Activated naive CD8-positive, alpha-beta T cell treated with anti-CD3 and anti-CD28 coated beads, Interleukin-2, amount 50 U/mL, for 24 hours (primary cell): ENCODE results near the gene CPTP.

Experiments
- ATAC-seq: fragments of 150-1000 bp; cut with Tn5 transposase; one replicate; pipeline ENCODE4 v1.10.0; 2021
- DNase-seq: peaks from one replicate; pipeline ENCODE4 v3.0.0; 2021
- H3K27ac Mint-ChIP-seq: one replicate; pipeline ENCODE4 v1.8.0; 2021; ENCODE audit warnings: mild to moderate bottlenecking, mixed read lengths
- H3K27me3 Mint-ChIP-seq: one replicate; pipeline ENCODE4 v1.8.0; 2021; ENCODE audit warnings: mixed read lengths
- H3K36me3 Mint-ChIP-seq: one replicate; pipeline ENCODE4 v1.8.0; 2021; ENCODE audit warnings: low read depth, mixed read lengths
- H3K4me1 Mint-ChIP-seq: one replicate; pipeline ENCODE4 v1.8.0; 2021; ENCODE audit warnings: mixed read lengths
- H3K4me3 Mint-ChIP-seq: one replicate; pipeline ENCODE4 v1.8.0; 2021; ENCODE audit warnings: mild to moderate bottlenecking, moderate library complexity, mixed read lengths
- H3K9me3 Mint-ChIP-seq: one replicate; pipeline ENCODE4 v1.8.0; 2021; ENCODE audit warnings: mixed read lengths

Gene CPTP

GRCh38 chr1:1348420-1349255 lies 24.0 kb downstream of the CPTP start:
- Mint-ChIP-seq H3K4me3 (peak overlapping the region; percentile 77), H3K9me3 (no peaks in the 10 kb centered on the region), H3K36me3 (no peaks in the 10 kb centered on the region), H3K27ac (peak overlapping the region; percentile 31), H3K27me3 (peaks cover 12% of the 10 kb centered on the region), H3K4me1 (peaks cover 23% of the 10 kb centered on the region)
- ATAC-seq, result peak; percentile 9
- no peak for DNase-seq

DNA sequence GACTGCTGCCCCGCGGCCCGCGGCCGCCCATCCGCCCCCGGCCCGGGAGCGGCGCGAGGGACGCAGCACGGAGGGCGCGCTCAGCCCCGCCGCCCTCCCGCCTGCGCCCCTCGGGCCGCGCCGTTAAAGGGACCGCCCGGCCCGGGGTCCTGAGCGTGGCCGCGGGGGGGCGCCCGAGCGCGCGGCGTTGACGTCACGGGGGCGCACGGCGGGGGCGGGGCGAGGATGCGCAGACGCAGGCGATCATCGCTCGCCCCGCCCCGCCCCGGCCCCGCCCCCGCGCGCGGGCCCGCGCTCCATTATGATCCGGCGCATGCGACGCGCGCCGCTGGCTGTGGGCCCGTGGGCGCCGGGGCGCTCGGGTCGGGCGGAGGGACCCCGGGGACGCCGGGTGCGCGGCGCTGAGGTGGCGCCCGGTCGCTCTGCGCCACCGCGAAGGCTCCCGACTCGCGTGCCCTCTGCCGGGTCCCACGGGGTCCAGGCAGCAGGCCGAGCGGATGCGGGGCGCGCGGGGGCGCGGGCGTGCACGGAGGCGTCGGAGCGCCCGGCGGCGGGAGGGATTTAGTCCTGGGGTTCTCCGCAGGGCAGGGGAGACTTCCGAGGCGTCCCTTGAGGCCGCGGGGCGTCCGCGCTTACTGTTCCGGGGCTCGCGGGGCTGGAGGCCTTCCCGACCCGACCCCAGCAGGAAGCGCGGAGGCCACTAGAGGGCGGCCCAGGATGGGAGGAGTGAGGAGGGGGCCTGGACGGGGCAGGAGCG lies 24.8 kb downstream of the CPTP start, which contains the start of gene DVL1:
Gene DVL1 (minus strand): TSS at position 163 of the 757 bp plus-strand sequence. CDS start 353 bp downstream, outside the sequence.
- H3K27me3 Mint-ChIP-seq, result peaks cover 19% of the 10 kb centered on the region
- ATAC-seq, result peak; percentile 55
- H3K9me3 Mint-ChIP-seq, result no peaks in the 10 kb centered on the region
- no peaks in the 10 kb centered on the region for H3K36me3 Mint-ChIP-seq
- peak within 1 kb of the TSS; percentile 31 for H3K27ac Mint-ChIP-seq
- peaks cover 25% of the 10 kb centered on the region for H3K4me1 Mint-ChIP-seq
- H3K4me3 Mint-ChIP-seq, result peak within 1 kb of the TSS; percentile 77
- peak; percentile 78 for DNase-seq

DNA sequence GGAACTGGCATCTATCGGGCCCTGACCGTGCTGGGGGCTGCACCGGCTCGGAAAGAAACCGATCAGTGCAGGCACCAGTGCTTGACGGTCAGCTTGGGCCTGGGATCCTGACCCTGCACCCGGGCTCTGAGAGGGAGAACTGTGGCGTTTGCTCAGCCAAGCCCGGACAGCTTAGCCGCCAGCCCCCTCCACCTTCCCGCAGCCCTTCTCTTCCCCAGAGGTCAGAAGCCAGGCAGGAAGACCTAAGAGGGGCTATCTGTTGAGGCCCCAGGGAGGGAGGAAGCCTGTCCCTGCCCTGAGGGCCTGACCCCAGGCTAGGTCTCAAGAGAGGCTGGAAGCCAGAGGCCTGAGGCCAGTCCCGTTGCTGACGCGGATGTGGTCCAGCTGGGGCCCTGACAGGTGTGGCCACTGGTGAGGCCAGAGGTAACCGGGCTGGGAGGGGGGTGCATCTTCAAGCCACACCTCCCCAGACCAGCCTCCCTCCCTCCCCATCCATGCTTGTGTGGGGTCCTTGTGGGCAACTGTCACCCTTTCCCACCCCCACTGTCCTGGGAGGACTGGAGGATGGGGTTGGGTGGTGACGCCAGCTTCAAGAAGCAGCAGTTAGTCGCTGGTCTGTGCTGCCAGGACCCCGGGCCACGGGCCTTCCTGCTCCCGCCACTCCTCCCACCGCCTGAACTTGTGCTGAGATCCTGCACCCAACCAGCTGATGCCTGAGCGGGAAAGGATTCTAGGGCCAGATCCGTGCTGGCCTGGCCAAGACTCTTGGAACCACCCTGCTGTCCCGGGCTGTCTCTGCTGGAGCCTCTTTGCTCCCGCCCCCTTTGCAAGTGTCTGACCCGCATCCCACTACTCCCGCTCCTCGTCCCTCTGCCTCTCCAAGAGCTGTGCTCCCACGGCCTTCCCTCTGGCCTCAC lies 27.2 kb downstream of the CPTP start:
- Mint-ChIP-seq H3K36me3 (no peaks in the 10 kb centered on the region), H3K27ac (peak overlapping the region; percentile 42), H3K4me1 (peaks cover 20% of the 10 kb centered on the region), H3K9me3 (no peaks in the 10 kb centered on the region), H3K4me3 (peak overlapping the region; percentile 57), H3K27me3 (peaks cover 20% of the 10 kb centered on the region)
- no peak for ATAC-seq
- DNase-seq, result no peak

DNA sequence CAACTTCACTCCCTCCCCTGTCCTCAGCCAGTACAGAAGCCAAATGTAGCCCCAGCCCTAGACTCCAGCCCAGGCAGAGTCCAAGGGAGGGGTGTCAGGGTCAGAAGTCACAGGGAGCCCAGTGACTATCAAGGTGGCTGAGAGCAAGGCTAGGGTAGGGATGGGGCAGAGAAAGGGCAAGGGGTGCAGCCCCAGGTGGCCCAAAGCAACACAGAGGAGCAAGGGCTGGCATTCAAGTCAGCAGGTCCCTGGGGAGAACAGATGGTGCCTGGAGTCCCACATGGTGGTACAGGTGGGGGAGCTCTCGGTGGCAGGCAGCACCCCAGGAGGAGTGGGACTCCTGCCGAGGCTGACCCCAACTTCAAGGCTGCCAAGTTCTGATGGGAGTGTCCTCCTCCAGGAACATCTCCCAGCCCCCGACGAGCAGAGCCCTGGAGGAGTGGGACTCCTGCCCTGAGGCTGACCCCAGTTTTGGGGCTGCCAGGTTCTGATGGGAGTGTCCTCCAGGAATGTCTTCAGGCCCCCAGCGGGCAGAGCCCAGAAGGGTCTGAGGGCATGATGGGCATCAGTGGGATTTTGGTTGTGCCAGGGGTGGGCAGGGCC lies 28.3 kb downstream of the CPTP start:
- DNase-seq (no peak), ATAC-seq (no peak)
- Mint-ChIP-seq H3K4me3 (no peak overlapping the region), H3K27ac (no peak overlapping the region), H3K27me3 (peaks cover 20% of the 10 kb centered on the region), H3K4me1 (peaks cover 11% of the 10 kb centered on the region), H3K36me3 (no peaks in the 10 kb centered on the region), H3K9me3 (no peaks in the 10 kb centered on the region)

GRCh38 chr1:1353389-1354151 lies 29.0 kb downstream of the CPTP start:
- H3K36me3 Mint-ChIP-seq, result no peaks in the 10 kb centered on the region
- H3K9me3 Mint-ChIP-seq, result no peaks in the 10 kb centered on the region
- no peak overlapping the region for H3K27ac Mint-ChIP-seq
- DNase-seq (no peak), ATAC-seq (no peak)
- H3K4me1 Mint-ChIP-seq, result peaks cover 15% of the 10 kb centered on the region
- H3K4me3 Mint-ChIP-seq, result no peak overlapping the region
- H3K27me3 Mint-ChIP-seq, result peaks cover 20% of the 10 kb centered on the region

- no peak for ATAC-seq
- peaks cover 24% of the 10 kb centered on the region for H3K27me3 Mint-ChIP-seq
- H3K4me3 Mint-ChIP-seq, result no peak overlapping the region
- DNase-seq, result no peak
- no peaks in the 10 kb centered on the region for H3K9me3 Mint-ChIP-seq
- no peaks in the 10 kb centered on the region for H3K36me3 Mint-ChIP-seq
- H3K27ac Mint-ChIP-seq, result no peak overlapping the region
- H3K4me1 Mint-ChIP-seq, result peaks cover 23% of the 10 kb centered on the region
Observed at GRCh38 chr1:1354271-1355247, 30.0 kb downstream of the CPTP start.

- ATAC-seq (peak; percentile 26), DNase-seq (no peak)
- Mint-ChIP-seq H3K27me3 (peaks cover 24% of the 10 kb centered on the region), H3K36me3 (no peaks in the 10 kb centered on the region), H3K27ac (no peak overlapping the region), H3K4me1 (peaks cover 23% of the 10 kb centered on the region), H3K4me3 (no peak overlapping the region), H3K9me3 (no peaks in the 10 kb centered on the region)
Observed at GRCh38 chr1:1355416-1355815, 30.8 kb downstream of the CPTP start.

DNA sequence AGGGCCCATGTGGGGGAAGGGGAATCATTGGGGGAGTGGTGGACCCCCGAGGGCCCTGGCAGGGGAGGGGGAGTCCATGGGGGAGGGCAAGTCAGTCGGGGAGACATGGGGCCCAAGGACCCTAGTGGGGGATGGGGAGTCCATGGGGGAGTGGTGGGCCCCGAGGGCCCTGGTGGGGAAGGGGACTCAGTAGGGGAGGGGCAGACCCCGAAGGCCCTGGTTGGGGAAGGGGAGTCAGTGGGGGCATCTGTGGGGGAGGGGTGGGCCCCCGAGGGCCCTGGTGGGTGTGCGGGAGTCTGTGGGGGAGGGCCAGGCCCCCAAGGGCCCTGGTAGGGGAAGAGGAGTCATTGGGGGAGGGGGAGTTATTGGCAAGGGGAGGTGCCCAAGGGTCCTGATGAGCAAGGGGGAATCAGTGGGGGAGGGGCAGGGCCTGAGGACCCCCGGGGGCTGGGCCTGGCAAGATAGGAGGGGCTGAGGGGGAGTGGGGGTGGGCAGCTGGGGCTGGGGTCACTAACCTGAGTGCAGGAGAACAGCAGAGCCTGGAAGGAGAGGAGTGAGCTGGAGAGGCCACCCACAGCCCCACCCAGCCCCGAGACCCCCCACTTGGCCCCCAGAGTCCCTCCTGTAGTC lies 31.7 kb downstream of the CPTP start:
- ATAC-seq (no peak), DNase-seq (no peak)
- peaks cover 23% of the 10 kb centered on the region for H3K4me1 Mint-ChIP-seq
- no peaks in the 10 kb centered on the region for H3K36me3 Mint-ChIP-seq
- H3K4me3 Mint-ChIP-seq, result no peak overlapping the region
- H3K27me3 Mint-ChIP-seq, result peaks cover 24% of the 10 kb centered on the region
- H3K27ac Mint-ChIP-seq, result no peak overlapping the region
- no peaks in the 10 kb centered on the region for H3K9me3 Mint-ChIP-seq

DNA sequence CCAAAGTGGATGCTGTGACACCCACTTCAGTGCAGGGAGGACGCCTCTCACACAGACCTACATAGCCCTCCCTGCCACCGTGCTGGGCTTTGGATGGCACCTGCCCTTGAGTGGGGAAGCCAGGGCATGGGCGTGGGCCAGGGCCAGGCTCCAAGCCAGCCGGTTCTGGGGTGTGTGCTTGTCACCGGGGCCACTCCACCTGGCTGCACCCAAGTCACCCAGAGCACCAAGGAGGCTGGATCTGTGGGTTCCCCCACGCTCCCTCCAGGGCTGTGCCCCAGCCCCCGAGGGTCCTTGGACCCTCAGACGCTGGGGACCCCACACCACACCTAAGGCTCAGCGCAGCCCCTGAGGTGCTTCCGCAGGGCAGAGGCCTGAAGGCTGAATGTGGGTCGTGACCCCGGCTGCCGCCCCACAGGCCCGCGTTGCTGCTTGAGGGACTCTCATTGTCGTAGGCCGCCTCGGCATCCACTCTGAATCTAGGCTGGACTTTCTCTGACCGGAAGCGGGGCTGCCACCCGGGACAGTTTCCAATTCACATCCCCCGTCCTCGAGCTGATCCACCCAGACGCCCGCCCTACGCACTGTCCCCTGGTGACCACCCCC lies 32.3 kb downstream of the CPTP start:
- no peak overlapping the region for H3K27ac Mint-ChIP-seq
- H3K36me3 Mint-ChIP-seq, result no peaks in the 10 kb centered on the region
- no peak overlapping the region for H3K4me3 Mint-ChIP-seq
- H3K9me3 Mint-ChIP-seq, result no peaks in the 10 kb centered on the region
- ATAC-seq (no peak), DNase-seq (no peak)
- peaks cover 24% of the 10 kb centered on the region for H3K27me3 Mint-ChIP-seq
- peaks cover 23% of the 10 kb centered on the region for H3K4me1 Mint-ChIP-seq

DNA sequence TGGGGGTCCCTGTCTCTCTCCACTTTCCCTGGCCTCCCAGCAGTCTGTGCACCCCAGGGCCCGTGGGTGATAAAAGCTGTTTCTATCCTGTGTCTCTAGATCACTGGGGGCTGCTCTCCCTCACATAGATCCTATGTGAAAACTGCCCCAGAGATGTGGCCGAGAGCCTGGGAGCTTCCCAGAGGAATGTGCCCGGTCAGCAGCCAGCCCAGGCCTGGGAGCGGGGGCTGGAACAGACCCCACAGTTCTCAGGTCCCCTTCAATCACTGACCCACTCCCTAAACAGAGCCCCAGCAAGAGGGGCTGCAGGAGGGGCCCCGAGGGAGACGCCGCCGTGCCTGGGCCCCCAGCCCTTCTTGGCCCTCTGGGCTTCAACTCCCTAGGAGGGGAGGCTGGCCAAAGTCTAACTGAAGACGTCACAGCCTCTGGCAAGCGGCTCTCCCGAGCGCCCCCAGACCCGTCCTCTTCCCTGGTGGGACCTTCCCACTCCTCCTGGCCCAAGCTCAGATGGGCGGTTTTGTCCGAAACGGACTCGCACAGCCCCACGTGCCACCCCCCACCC lies 33.4 kb downstream of the CPTP start:
- no peak for ATAC-seq
- H3K27me3 Mint-ChIP-seq, result peaks cover 14% of the 10 kb centered on the region
- H3K4me1 Mint-ChIP-seq, result peaks cover 14% of the 10 kb centered on the region
- H3K27ac Mint-ChIP-seq, result no peak overlapping the region
- DNase-seq, result no peak
- no peaks in the 10 kb centered on the region for H3K36me3 Mint-ChIP-seq
- H3K4me3 Mint-ChIP-seq, result no peak overlapping the region
- H3K9me3 Mint-ChIP-seq, result no peaks in the 10 kb centered on the region

DNA sequence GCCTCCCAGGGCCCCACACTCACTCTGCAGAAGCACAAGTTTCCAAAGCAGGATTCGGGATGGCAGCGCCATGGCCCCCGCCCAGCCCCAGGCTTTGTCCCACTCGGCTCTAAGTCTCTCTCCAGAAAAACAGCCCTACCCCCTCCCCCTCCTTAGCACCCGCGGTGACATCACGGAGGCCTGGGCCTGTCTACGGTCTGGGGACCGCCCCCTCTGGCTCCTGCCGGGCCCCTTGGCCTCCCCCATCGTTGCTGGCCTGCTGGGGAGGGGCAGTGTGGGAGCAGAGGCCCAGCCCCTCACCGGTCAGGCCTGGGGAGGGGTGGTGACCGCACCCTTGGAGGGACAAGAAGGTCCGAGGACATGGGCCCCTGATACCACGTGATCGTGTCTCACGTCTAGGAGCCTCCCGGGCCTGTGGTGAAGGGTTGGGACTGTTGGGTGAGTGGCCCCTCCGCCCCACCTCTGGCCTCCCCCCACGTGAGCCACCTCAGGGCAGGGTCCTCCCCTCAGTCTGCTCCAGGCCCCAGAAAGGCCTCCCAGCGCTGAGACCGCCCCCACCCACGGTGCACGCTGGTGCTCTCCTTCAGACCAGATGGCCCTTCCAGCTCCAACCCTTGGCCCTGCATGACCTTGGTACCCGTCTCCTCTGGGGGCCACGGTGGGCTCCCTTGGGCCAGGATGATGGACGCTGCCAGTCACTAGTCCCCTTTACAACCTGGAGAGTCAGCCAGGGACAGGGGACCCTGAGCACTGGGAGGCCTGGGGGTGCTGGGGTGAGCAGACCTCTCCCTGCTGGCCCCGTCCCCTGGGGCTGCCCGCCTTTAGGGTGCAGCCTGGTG lies 34.0 kb downstream of the CPTP start, which contains the start of gene MXRA8:
Gene MXRA8 (minus strand): TSS at position 123 of the 839 bp plus-strand sequence. CDS start 51 bp downstream, at position 72.
- peaks cover 14% of the 10 kb centered on the region for H3K4me1 Mint-ChIP-seq
- no peak within 1 kb of the TSS for H3K4me3 Mint-ChIP-seq
- no peaks in the 10 kb centered on the region for H3K36me3 Mint-ChIP-seq
- DNase-seq (no peak), ATAC-seq (peak; percentile 33)
- no peaks in the 10 kb centered on the region for H3K9me3 Mint-ChIP-seq
- peaks cover 11% of the 10 kb centered on the region for H3K27me3 Mint-ChIP-seq
- no peak within 1 kb of the TSS for H3K27ac Mint-ChIP-seq
